Fibroblast of mammary gland (primary cell): ENCODE data around the gene HIPK1.

ENCODE experiments used
- DNase-seq: peaks from one replicate; pipeline ENCODE4 v3.0.0-alpha.2; 2010; ENCODE audit warnings: low read depth
- H3K4me3 ChIP-seq: 2 replicates; pipeline ENCODE4 v1.5.1; 2011; ENCODE audit warnings: low read depth, mild to moderate bottlenecking, low read length, moderate library complexity; ENCODE audit not compliant: control insufficient read depth
- CTCF ChIP-seq: conservative IDR thresholded peaks from 2 replicates; pipeline ENCODE4 v1.5.1; 2011; ENCODE audit warnings: low read depth, low read length, inconsistent platforms; ENCODE audit not compliant: control insufficient read depth, insufficient read depth

HIPK1 gene

GRCh38 chr1:113940365-113941244 is 11.5 kb downstream of the HIPK1 start:
- no peak for DNase-seq
- TF ChIP-seq CTCF = no peak
- H3K4me3 ChIP-seq = no peak overlapping the region

GRCh38 chr1:113941245-113941559 is 12.1 kb downstream of the HIPK1 start:
- H3K4me3 ChIP-seq = no peak overlapping the region
- no peak for TF ChIP-seq CTCF
- no peak for DNase-seq

- DNase-seq = no peak
- no peak for TF ChIP-seq CTCF
- no peak overlapping the region for H3K4me3 ChIP-seq
Measured at GRCh38 chr1:113942527-113942926, 13.4 kb downstream of the HIPK1 start.

GRCh38 chr1:113943028-113943811 is 14.1 kb downstream of the HIPK1 start:
- no peak overlapping the region for H3K4me3 ChIP-seq
- TF ChIP-seq CTCF = no peak
- DNase-seq = peak; percentile 56

GRCh38 chr1:113945329-113945728 is 16.2 kb downstream of the HIPK1 start:
- DNase-seq = no peak
- TF ChIP-seq CTCF = no peak
- no peak overlapping the region for H3K4me3 ChIP-seq

- H3K4me3 ChIP-seq = no peak overlapping the region
- TF ChIP-seq CTCF = no peak
- DNase-seq = no peak
Measured at GRCh38 chr1:113946112-113946511, 17.0 kb downstream of the HIPK1 start.
